HCT116 (cell line): ENCODE data around the gene GSTK1. TPM values are rescaled to one million over a fixed set of nuclear protein-coding genes. Genes with fewer than 3 reads are reported as not detected.

Experiments used
- ATAC-seq: fragments of 200-7000 bp; cut with Tn5 transposase; 2 replicates; pipeline ENCODE4 v1.9.1; 2020; ENCODE audit warnings: mild to moderate bottlenecking, moderate library complexity
- BruUV-seq: library from RNA; stranded (reverse); fragments of 400-500 nt; replicated peaks from 2 replicates; lab custom pipeline; 2021; lab: Mats Ljungman, UMichigan
- CTCF ChIA-PET: fragments of 300-600 bp; sonication (Branson Sonifier 250); formaldehyde crosslinking; loops from one replicate; lab custom pipeline; 2021; ENCODE audit warnings: antibody characterized with exemption; lab: Charles Lee
- POLR2A ChIA-PET: fragments of 300-600, 350-600 bp; sonication (Branson Sonifier 250); formaldehyde crosslinking; loops from one replicate; lab custom pipeline; 2021; ENCODE audit warnings: antibody characterized with exemption; lab: Charles Lee
- RAD21 ChIA-PET, 2 experiments: fragments of 300-600 bp; sonication (Branson Sonifier 250); formaldehyde crosslinking; loops; one replicate each; lab custom pipeline; 2023; ENCODE audit warnings: low total read pairs in 2 of 2; ENCODE audit not compliant: uncharacterized antibody in 2 of 2, unreplicated experiment in 2 of 2, low non-redundant PET in 1 of 2; lab: Charles Lee
- DNase-seq: peaks from one replicate; pipeline ENCODE4 v3.0.0-alpha.2; 2010; ENCODE audit warnings: low read depth, low spot score
- H2AFZ ChIP-seq: fragments of 200-600 bp; shearing (Covaris generic), sonication (generic); 2 replicates; pipeline ENCODE4 v1.6.1; 2017; ENCODE audit warnings: low read depth, mixed run types, mixed read lengths, antibody characterized with exemption, low read length; ENCODE audit not compliant: poor library complexity, severe bottlenecking
- H3K27ac ChIP-seq: 2 replicates; pipeline ENCODE4 v1.5.1; 2012; ENCODE audit warnings: low read depth, low read length
- H3K27me3 ChIP-seq: fragments of 200-600 bp; sonication (generic); 2 replicates; pipeline ENCODE4 v1.6.1; 2016; ENCODE audit warnings: mixed run types, low read length, mixed read lengths; ENCODE audit not compliant: insufficient read depth
- H3K36me3 ChIP-seq, 2 experiments: fragments of 200-500 bp in 1 of 2; fragments of 200-600 bp in 1 of 2; sonication (Bioruptor generic) in 1 of 2; sonication (generic) in 1 of 2; 2 replicates each; pipeline versions ENCODE4 v1.5.1 to v1.6.1; 2014 to 2016; ENCODE audit warnings: low read length in 2 of 2, inconsistent platforms in 1 of 2, mixed read lengths in 1 of 2, mixed run types in 1 of 2; ENCODE audit not compliant: insufficient read depth in 2 of 2, control insufficient read depth in 1 of 2
- H3K4me1 ChIP-seq, 2 experiments: fragments of 200-600 bp in 1 of 2; sonication (generic) in 1 of 2; 2 replicates each; pipeline versions ENCODE4 v1.5.1 to v1.6.1; 2012 to 2017; ENCODE audit warnings: low read length in 2 of 2, inconsistent platforms in 1 of 2, mild to moderate bottlenecking in 1 of 2, mixed read lengths in 1 of 2, mixed run types in 1 of 2, moderate library complexity in 1 of 2; ENCODE audit not compliant: insufficient read depth in 2 of 2, control insufficient read depth in 1 of 2
- H3K4me2 ChIP-seq: fragments of 200-600 bp; sonication (generic); 2 replicates; pipeline ENCODE4 v1.6.1; 2017; ENCODE audit warnings: mixed run types, low read length, mixed read lengths
- H3K4me3 ChIP-seq, 2 experiments: fragments of 200-600 bp in 1 of 2; sonication (generic) in 1 of 2; replicated peaks in 1 of 2; 2 replicates each; pipeline ENCODE4 v1.5.1; 2011 to 2016; ENCODE audit warnings: low read length in 2 of 2, control low read depth in 1 of 2, low read depth in 1 of 2, mild to moderate bottlenecking in 1 of 2, mixed read lengths in 1 of 2, mixed run types in 1 of 2
- H3K79me2 ChIP-seq: fragments of 200-600 bp; sonication (generic); 2 replicates; pipeline ENCODE4 v1.6.1; 2017; ENCODE audit warnings: mild to moderate bottlenecking, mixed run types, low read length, moderate library complexity, mixed read lengths; ENCODE audit not compliant: insufficient read depth
- H3K9ac ChIP-seq: fragments of 200-600 bp; sonication (generic); 2 replicates; pipeline ENCODE4 v1.6.1; 2016; ENCODE audit warnings: low read length, mixed read lengths
- H3K9me2 ChIP-seq: fragments of 200-600 bp; sonication (generic), shearing (Covaris generic); 2 replicates; pipeline ENCODE4 v1.6.1; 2017; ENCODE audit warnings: mixed run types, mild to moderate bottlenecking, moderate library complexity; ENCODE audit not compliant: insufficient read depth
- H3K9me3 ChIP-seq, 2 experiments: fragments of 200-500 bp in 1 of 2; fragments of 200-600 bp in 1 of 2; sonication (Bioruptor generic) in 1 of 2; sonication (generic) in 1 of 2; 2 replicates each; pipeline ENCODE4 v1.6.1; 2014 to 2017; ENCODE audit warnings: low read length in 2 of 2, mixed read lengths in 2 of 2, inconsistent platforms in 1 of 2, low read depth in 1 of 2, mild to moderate bottlenecking in 1 of 2, mixed run types in 1 of 2, moderate library complexity in 1 of 2; ENCODE audit not compliant: control insufficient read depth in 1 of 2, insufficient read depth in 1 of 2
- H4K20me1 ChIP-seq: fragments of 200-600 bp; sonication (generic), shearing (Covaris generic); 2 replicates; pipeline ENCODE4 v1.6.1; 2017; ENCODE audit warnings: mixed run types, mild to moderate bottlenecking, moderate library complexity; ENCODE audit not compliant: insufficient read depth
- ATF3 ChIP-seq: IDR thresholded peaks from 2 replicates; pipeline ENCODE4 v1.6.1; 2012
- CEBPB ChIP-seq: IDR thresholded peaks from 2 replicates; pipeline ENCODE4 v1.6.1; 2012; ENCODE audit warnings: low read depth
- CTCF ChIP-seq, 3 experiments: fragments of 200-600 bp in 1 of 3; sonication (generic) in 1 of 3; IDR thresholded peaks in 2 of 3; conservative IDR thresholded peaks in 1 of 3; 2 replicates each; pipeline ENCODE4 v1.5.1; 2012 to 2017; ENCODE audit warnings: low read depth in 2 of 3, low read length in 2 of 3, antibody characterized with exemption in 1 of 3, borderline replicate concordance in 1 of 3, control low read depth in 1 of 3, mild to moderate bottlenecking in 1 of 3, mixed read lengths in 1 of 3, mixed run types in 1 of 3, moderate library complexity in 1 of 3; ENCODE audit not compliant: insufficient read depth in 1 of 3
- EGR1 ChIP-seq: IDR thresholded peaks from 2 replicates; pipeline ENCODE4 v1.6.1; 2012; ENCODE audit warnings: low read depth
- ELF1 ChIP-seq: IDR thresholded peaks from 2 replicates; pipeline ENCODE4 v1.6.1; 2012; ENCODE audit warnings: low read depth, borderline replicate concordance
- EZH2 ChIP-seq: fragments of 200-600 bp; sonication (generic); IDR thresholded peaks from 2 replicates; pipeline ENCODE4 v1.6.1; 2017; ENCODE audit warnings: antibody characterized with exemption, mixed run types
- EZH2phosphoT487 ChIP-seq: fragments of 200-600 bp; IDR thresholded peaks from 2 replicates; pipeline ENCODE4 v1.6.1; 2018; ENCODE audit warnings: antibody characterized with exemption, borderline replicate concordance
- POLR2A ChIP-seq: IDR thresholded peaks from 2 replicates; pipeline ENCODE4 v1.7.0; 2011; ENCODE audit warnings: borderline replicate concordance; ENCODE audit not compliant: insufficient read depth, insufficient read length; ENCODE audit errors: extremely low read depth
- POLR2AphosphoS5 ChIP-seq: IDR thresholded peaks from 2 replicates; pipeline ENCODE4 v1.6.1; 2011; ENCODE audit warnings: mild to moderate bottlenecking, low read depth, low read length, moderate library complexity
- SIN3A ChIP-seq: IDR thresholded peaks from 2 replicates; pipeline ENCODE4 v1.6.1; 2012; ENCODE audit warnings: low read depth
- SP1 ChIP-seq: IDR thresholded peaks from 2 replicates; pipeline ENCODE4 v1.6.1; 2012; ENCODE audit warnings: low read depth
- SRF ChIP-seq: IDR thresholded peaks from 2 replicates; pipeline ENCODE4 v1.6.1; 2012; ENCODE audit warnings: low read depth
- TCF7L2 ChIP-seq: IDR thresholded peaks from 2 replicates; pipeline ENCODE4 v1.7.0; 2011; ENCODE audit warnings: borderline replicate concordance, inconsistent platforms; ENCODE audit not compliant: insufficient read depth, insufficient read length; ENCODE audit errors: extremely low read depth
- YY1 ChIP-seq: IDR thresholded peaks from 2 replicates; pipeline ENCODE4 v1.6.1; 2011; ENCODE audit warnings: low read length, low read depth, moderate library complexity, mild to moderate bottlenecking; ENCODE audit not compliant: insufficient replicate concordance; ENCODE audit errors: extremely low read depth
- ZBTB33 ChIP-seq: IDR thresholded peaks from 2 replicates; pipeline ENCODE4 v1.6.1; 2011; ENCODE audit warnings: mild to moderate bottlenecking, low read length, moderate library complexity; ENCODE audit not compliant: insufficient replicate concordance; ENCODE audit errors: extremely low read depth
- ZFX ChIP-seq: fragments of 450-650 bp; IDR thresholded peaks from 2 replicates; pipeline ENCODE4 v1.6.1; 2017
- ZNF274 ChIP-seq: fragments of 200-500 bp; sonication (Bioruptor generic); IDR thresholded peaks from 2 replicates; pipeline ENCODE4 v1.6.1; 2014; ENCODE audit warnings: mild to moderate bottlenecking, low read depth, low read length, inconsistent platforms
- intact Hi-C: fragments of 100-400 bp; cut with micrococcal nuclease; formaldehyde crosslinking; loops from 2 replicates; pipeline ENCODE4 v1.10.0; 2022
- total RNA-seq: library from RNA; stranded (reverse); gene quantifications from one replicate; pipeline ENCODE4 v1.2.1, GENCODE V29; 2021; ENCODE audit not compliant: unreplicated experiment

The GSTK1 gene
- total RNA-seq, 1 experiment from 2014 or later, result 83.6 TPM

GRCh38 chr7:143237366-143237765 is 25.9 kb upstream of the GSTK1 start:
- DNase-seq (no peak), ATAC-seq (no peak)
- Histone ChIP-seq H4K20me1 (no peaks in the 10 kb centered on the region), H3K27ac (no peak overlapping the region), H3K9me3 (no peaks in the 10 kb centered on the region), H3K4me1 (peaks cover 3 to 9% of the 10 kb centered on the region in 2 experiments; a peak in 3 of 4 replicates), H3K36me3 (no peaks in the 10 kb centered on the region), H3K9ac (no peak overlapping the region), H3K79me2 (no peaks in the 10 kb centered on the region), H2AFZ (no peak overlapping the region), H3K4me2 (no peak overlapping the region), H3K4me3 (no peak overlapping the region), H3K27me3 (no peaks in the 10 kb centered on the region), H3K9me2 (no peaks in the 10 kb centered on the region)
- intact Hi-C loops, result no loop called here
- POLR2A ChIA-PET, result no interaction called here
- RAD21 ChIA-PET, result no interaction called here
- CTCF ChIA-PET, result no interaction called here
- BruUV-seq, result no TSS peak
- no peak for TF ChIP-seq SRF

GRCh38 chr7:143238289-143238980 is 24.8 kb upstream of the GSTK1 start:
- no peak overlapping the region for H3K9ac ChIP-seq
- intact Hi-C loops, result no loop called here
- no peak for ATAC-seq
- H3K9me2 ChIP-seq, result no peaks in the 10 kb centered on the region
- CTCF ChIA-PET, result no interaction called here
- POLR2A ChIA-PET, result no interaction called here
- RAD21 ChIA-PET, result no interaction called here
- H3K4me3 ChIP-seq, result no peak overlapping the region
- H3K36me3 ChIP-seq, result no peaks in the 10 kb centered on the region
- no TSS peak for BruUV-seq
- H2AFZ ChIP-seq, result no peak overlapping the region
- H3K27me3 ChIP-seq, result no peaks in the 10 kb centered on the region
- no peaks in the 10 kb centered on the region for H4K20me1 ChIP-seq
- no peak for DNase-seq
- no peak overlapping the region for H3K27ac ChIP-seq
- no peaks in the 10 kb centered on the region for H3K79me2 ChIP-seq
- H3K4me1 ChIP-seq, result peaks cover 3 to 9% of the 10 kb centered on the region in 2 experiments; a peak in 3 of 4 replicates
- H3K9me3 ChIP-seq, result no peaks in the 10 kb centered on the region
- no peak overlapping the region for H3K4me2 ChIP-seq
- TF ChIP-seq ZBTB33, result no peak
- no peak for TF ChIP-seq ZNF274
- no peak for TF ChIP-seq EGR1
- TF ChIP-seq EZH2, result no peak
- no peak for TF ChIP-seq SP1
- TF ChIP-seq ELF1, result no peak
- no peak for TF ChIP-seq ATF3
- TF ChIP-seq YY1, result no peak
- no peak for TF ChIP-seq POLR2A
- TF ChIP-seq CTCF (IDR thresholded peaks at IDR 0.05 in 2 of 3, conservative IDR thresholded peaks at IDR 0.05 in 1 of 3; ENCODE audit: borderline replicate concordance in 1 of 3, insufficient read depth in 1 of 3, low read depth in 2 of 3, low read length in 2 of 3), result no peak
- TF ChIP-seq SIN3A, result no peak
- TF ChIP-seq SRF, result no peak
- TF ChIP-seq POLR2AphosphoS5, result no peak
- no peak for TF ChIP-seq ZFX
- TF ChIP-seq CEBPB, result no peak
- no peak for TF ChIP-seq EZH2phosphoT487
- no peak for TF ChIP-seq TCF7L2
